HG02938 (cell line): ENCODE results near the gene MED31.
A peak's percentile ranks its signal among the peaks of the same experiment; 100 is the strongest.
"Not testable (repeated sequence)": the region's sequence is repeated elsewhere in the genome, so short reads cannot be mapped to it uniquely, and the experiment has no call there.

Source experiments
- ATAC-seq: cut with Tn5 transposase; IDR thresholded peaks from one replicate; pipeline ENCODE4 v1.9.1; 2021; ENCODE audit warnings: mild to moderate bottlenecking, moderate library complexity; ENCODE audit not compliant: unreplicated experiment

The MED31 gene

GRCh38 chr17:6651354-6651918 lies at the start of gene MED31, which contains the start of gene C17orf100:
Gene MED31 (minus strand): TSS chr17:6651605. CDS start chr17:6651528, 77 bp downstream.
Gene C17orf100 (plus strand): TSS chr17:6651762. CDS start chr17:6651914, 152 bp downstream.
- peak; percentile 77 for ATAC-seq

DNA sequence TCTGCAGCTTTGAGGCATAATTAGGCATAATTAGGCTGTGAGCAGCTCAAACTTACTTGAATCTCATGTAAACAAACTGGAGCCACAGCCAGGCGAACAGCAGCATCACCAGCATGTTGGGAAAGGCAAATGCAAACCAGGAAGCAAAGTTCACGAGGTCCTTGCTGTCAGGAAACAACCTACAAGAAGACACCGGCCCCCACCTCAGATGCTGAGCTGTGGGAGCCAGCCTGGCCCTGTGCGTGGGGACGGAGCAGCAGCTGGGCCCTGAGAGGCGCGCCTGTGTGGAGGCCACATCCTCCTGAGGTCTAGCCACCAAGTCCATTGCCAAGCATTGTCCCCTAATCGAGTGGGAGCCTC lies 49.5 kb upstream of the MED31 start:
- ATAC-seq, result no peak

GRCh38 chr17:6699997-6700947 lies 48.9 kb upstream of the MED31 start:
- no peak for ATAC-seq

GRCh38 chr17:6698004-6698403 lies 46.6 kb upstream of the MED31 start:
- ATAC-seq, result no peak

- ATAC-seq, result no peak
Measured at GRCh38 chr17:6696906-6697305, 45.5 kb upstream of the MED31 start.

DNA sequence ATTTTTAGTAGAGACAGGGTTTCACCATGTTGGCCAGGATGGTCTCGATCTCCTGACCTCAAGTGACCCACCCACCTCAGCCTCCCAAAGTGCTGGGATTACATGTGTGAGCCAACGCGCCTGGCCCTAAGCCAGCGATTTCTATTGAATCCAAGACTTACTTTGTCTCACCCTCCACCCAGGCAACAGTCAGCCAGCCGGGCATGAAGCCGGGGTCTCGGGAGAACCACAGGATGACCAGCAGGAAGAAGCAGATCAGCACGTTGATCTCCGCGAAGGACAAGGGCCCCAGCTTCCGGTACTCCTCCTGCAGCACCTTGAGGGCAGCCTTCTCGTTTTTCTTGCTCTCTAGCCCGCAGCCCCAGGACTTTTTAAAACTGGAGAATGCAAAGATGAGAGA lies 44.2 kb upstream of the MED31 start:
- no peak for ATAC-seq

DNA sequence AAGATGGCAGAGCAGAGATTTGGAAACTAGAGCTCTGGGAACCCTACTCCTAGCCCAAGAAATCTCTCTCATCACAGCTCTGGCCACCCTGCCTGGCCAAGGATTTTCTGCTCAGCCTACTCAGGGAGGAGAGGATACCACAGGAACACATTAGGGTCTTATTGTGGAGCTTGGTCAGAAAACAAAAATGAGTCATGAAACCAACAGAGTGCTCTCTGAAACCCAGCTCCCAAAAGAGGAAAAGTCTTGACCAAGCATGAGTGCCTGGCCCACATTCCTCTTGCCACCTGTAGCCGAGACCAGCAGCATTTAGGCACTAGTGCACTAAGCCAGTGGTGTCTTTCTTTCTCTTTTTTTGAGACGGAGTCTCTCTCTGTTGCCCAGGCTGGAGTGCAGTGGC lies 43.6 kb upstream of the MED31 start:
- ATAC-seq, result no peak

GRCh38 chr17:6691958-6692357 lies 40.6 kb upstream of the MED31 start:
- ATAC-seq, result not testable (repeated sequence)

GRCh38 chr17:6691546-6691945 lies 40.1 kb upstream of the MED31 start:
- no peak for ATAC-seq

DNA sequence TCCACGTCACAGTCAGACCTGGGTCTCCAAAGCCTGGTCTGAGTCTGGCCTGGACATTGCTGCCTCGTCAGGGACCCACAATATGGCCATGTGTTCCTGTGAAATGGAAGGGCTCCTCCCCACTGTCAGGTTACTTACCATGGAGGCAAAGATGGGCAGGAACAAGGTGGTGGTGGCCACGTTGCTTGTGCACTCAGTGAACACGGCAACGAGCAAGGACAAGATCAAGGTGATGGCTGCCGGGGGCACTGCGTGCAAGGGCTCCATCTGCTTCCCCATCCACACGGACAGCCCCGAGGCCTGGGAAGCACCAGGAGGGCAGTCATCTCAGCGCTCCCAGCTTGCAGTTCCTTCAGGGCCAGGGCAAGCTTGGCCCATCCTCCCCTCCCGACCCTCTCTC lies 39.2 kb upstream of the MED31 start:
- no peak for ATAC-seq

- ATAC-seq, result no peak
Measured at GRCh38 chr17:6688944-6689343, 37.5 kb upstream of the MED31 start.

DNA sequence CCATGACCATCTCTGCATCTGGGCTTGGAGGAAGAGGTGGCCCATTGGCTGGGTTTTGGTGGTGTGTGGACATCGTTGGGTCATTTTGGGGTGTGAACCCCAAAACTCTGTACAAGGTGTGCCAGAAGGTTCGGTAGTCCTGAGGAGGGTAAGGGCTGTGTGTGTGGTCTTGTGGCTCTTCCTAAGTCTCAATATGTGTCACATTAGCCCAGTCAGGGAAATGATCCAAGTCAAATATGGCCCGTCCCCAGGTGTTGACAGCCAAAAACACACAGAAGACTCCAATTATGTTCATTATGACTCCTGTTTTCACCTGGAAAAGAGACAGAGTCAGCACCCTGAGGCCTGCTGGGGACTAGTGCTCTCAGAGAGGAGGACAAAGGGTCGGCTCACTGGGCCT lies 34.6 kb upstream of the MED31 start:
- ATAC-seq, result no peak

DNA sequence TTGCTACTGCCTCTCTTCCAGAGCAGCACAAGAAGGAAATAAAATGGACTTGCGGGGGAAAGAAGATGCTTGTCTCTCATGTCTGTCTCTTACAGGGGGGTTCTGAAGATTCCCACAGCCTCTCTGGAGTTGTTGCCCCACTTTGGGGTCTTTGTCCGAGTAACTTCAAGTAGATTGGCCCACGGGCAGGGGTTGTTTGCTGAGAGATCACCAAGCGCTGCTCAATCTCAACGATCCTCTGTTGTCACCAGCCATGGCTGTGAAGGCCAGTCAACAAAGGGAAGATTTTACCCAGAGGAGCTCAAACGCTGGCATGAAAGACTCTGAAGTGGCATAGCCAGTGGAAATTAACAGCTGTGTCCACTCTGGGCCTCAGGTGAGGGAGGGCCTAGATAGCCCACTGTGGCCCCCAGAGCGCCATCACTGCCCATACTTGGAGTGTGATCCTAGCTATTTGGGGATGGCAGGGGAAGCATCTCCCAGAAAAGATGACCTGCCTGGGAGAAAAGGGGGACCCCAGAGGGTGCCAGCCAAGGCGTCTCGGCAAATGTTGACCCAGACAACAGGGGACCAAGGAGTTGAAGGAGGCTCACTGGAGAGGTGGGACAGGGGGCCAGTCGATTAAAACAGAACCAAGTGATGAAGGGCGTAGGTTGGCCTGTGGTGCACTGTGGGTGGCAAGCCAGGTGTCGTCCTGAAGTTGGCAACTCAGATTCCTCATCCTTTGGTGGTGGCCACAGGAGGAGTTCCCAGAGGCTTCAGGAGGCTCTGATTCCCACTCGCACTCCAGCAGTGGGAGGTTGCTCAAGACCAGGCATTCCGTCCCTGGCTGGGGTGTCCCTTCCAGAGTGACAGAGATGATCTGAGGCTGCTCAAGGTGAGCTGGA lies 33.7 kb upstream of the MED31 start:
- ATAC-seq, result no peak

GRCh38 chr17:6684460-6684783 lies 33.0 kb upstream of the MED31 start:
- no peak for ATAC-seq

GRCh38 chr17:6683730-6684459 lies 32.5 kb upstream of the MED31 start:
- no peak for ATAC-seq

GRCh38 chr17:6683081-6683684 lies 31.8 kb upstream of the MED31 start:
- ATAC-seq, result no peak

GRCh38 chr17:6682339-6682738 lies 30.9 kb upstream of the MED31 start:
- no peak for ATAC-seq

DNA sequence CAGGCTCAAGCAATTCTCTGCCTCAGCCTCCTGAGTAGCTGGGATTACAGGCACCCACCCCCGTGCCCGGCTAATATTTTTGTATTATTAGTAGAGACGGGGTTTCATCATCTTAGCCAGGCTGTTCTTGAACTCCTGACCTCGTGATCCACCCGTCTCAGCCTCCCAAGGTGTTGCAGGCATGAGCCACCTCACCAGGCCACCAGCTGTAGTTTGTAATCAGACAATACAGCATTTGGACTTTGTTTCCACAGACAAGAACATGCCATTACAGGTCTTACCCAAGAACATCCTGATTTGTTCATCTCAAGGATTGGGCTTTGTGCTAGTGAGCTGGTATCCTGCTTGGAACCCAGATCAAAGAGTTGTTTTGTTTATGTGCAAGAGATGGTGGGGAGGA lies 30.3 kb upstream of the MED31 start:
- no peak for ATAC-seq

DNA sequence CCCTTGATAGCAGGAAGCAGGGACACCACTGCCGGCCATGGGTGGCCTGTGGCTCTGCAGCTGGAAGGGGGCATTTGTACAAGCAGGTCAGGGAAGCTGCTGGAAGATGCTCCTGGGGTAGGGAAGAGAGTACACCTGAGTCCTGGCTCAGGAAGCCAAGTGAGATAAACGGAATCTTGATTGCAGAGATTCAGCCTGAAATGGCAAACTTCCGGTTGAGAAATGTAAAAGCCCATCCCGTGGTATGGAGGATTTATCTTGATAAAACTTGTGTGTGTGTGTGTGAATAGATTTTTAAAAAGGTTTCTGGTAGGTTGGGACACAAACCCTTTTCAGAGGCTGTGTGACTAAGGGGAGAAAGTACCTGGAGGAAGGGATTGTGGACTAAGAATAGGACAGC lies 29.8 kb upstream of the MED31 start:
- ATAC-seq, result no peak

DNA sequence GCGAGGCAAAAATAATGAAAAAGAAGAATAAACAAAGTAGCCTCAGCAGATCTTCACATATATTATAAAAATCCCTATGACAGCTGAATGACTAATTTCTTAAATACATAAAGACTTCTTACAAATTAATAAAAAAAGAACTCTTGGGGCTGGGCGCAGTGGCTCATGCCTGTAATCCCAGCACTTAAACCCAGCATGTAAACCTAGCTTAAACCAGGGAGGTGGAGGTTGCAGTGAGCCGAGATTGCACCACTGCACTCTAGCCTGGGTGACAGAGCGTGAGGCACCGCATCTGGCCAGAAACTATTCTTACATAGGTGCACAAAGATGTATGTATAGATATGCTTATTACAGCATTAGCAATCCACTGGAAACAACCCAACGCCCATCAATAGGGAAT lies 27.8 kb upstream of the MED31 start:
- no peak for ATAC-seq
